Measurements from ENCODE around the gene FSTL4. TPM values are rescaled to one million over a fixed set of nuclear protein-coding genes. Genes with fewer than 3 reads are reported as not detected.

FSTL4 gene
- total and polyA plus RNA-seq, 4 donors = 0.02 to 0.18 TPM; not detected in 2

GRCh38 chr5:133458435-133458834, 153.9 kb downstream of the FSTL4 start:
- H3K9me3 ChIP-seq (ENCODE audit: control insufficient read depth in 4 of 4, low read length in 3 of 4) = no peaks in the 10 kb centered on the region
- TF ChIP-seq GABPA (IDR thresholded peaks at IDR 0.05 in 1 of 2, conservative IDR thresholded peaks at IDR 0.05 in 1 of 2) (no peak), SP1 (IDR thresholded peaks at IDR 0.05) (no peak), HNF4G (IDR thresholded peaks at IDR 0.05) (no peak), CTCF (IDR thresholded peaks at IDR 0.05; ENCODE audit: low read depth, low read length, missing input control) (no peak), HNF4A (conservative IDR thresholded peaks at IDR 0.05) (no peak), FOXA2 (IDR thresholded peaks at IDR 0.05) (no peak), REST (IDR thresholded peaks at IDR 0.05) (no peak), JUND (IDR thresholded peaks at IDR 0.05) (no peak), RAD21 (IDR thresholded peaks at IDR 0.05) (no peak), TAF1 (conservative IDR thresholded peaks at IDR 0.05) (no peak), EGR1 (IDR thresholded peaks at IDR 0.05; ENCODE audit: low read depth in 2 of 2) (no peak), ZBTB33 (IDR thresholded peaks at IDR 0.05) (no peak), ATF3 (IDR thresholded peaks at IDR 0.05) (no peak), MAX (IDR thresholded peaks at IDR 0.05) (no peak), FOXA1 (IDR thresholded peaks at IDR 0.05) (no peak), RXRA (IDR thresholded peaks at IDR 0.05) (no peak), YY1 (IDR thresholded peaks at IDR 0.05) (no peak), NR2F2 (IDR thresholded peaks at IDR 0.05) (no peak)
- WGBS = 90% methylated on average over 2 of the region's 2 CpGs
- H3K4me3 ChIP-seq (ENCODE audit: low read depth in 1 of 3, low read length in 3 of 3) = no peak overlapping the region
- no peak overlapping the region for H3K9ac ChIP-seq (ENCODE audit: low read depth in 1 of 2, low read length in 2 of 2)
- peaks cover 7 to 38% (median 27%) of the 10 kb centered on the region in 4 donors for H3K4me1 ChIP-seq (ENCODE audit: control insufficient read depth in 4 of 4, insufficient read depth in 4 of 4, low read length in 3 of 4)
- H3K36me3 ChIP-seq (ENCODE audit: control insufficient read depth in 4 of 4, insufficient read depth in 3 of 4, low read depth in 1 of 4, low read length in 3 of 4) = no peaks in the 10 kb centered on the region
- no peak overlapping the region for H3K27ac ChIP-seq (ENCODE audit: low read depth in 1 of 2, low read length in 2 of 2)
- H3K27me3 ChIP-seq (ENCODE audit: control insufficient read depth in 4 of 4, insufficient read depth in 4 of 4, low read length in 3 of 4) = no peaks in the 10 kb centered on the region
- no peak for DNase-seq (ENCODE audit: low spot score)

Measured in liver (tissue), 9 donors.